ENCODE results near the gene EARS2. TPM values are rescaled to one million over a fixed set of nuclear protein-coding genes. Genes with fewer than 3 reads are reported as not detected.

EARS2 gene
- 10 to 100 TPM in 3 of 4 donors, 1 to 10 TPM in 1; 8.4 to 39.6 (median 19.3) TPM for total RNA-seq

GRCh38 chr16:23556881-23557778 lies at the start of gene EARS2, which contains the start of gene UBFD1:
Gene EARS2, minus strand, starts transcription at chr16:23557350. Its CDS starts 7 bp downstream, at chr16:23557343.
Gene UBFD1, plus strand, starts transcription at chr16:23557727. Its CDS starts 16 bp downstream, at chr16:23557743.
- Histone ChIP-seq H3K4me1 (peaks cover 44 to 46% of the 10 kb centered on the region in 2 donors), H3K27ac (peak within 1 kb of the TSS; percentile 89 to 98 (median 96)), H3K9me3 (no peaks in the 10 kb centered on the region), H3K27me3 (no peaks in the 10 kb centered on the region), H3K4me3 (peak within 1 kb of the TSS; percentile 63 to 84 (median 74)), H3K36me3 (peaks cover 0 to 42% of the 10 kb centered on the region in 2 donors)
- in situ Hi-C loops (cut with MboI; ENCODE audit: low sequenced_read_pairs in 4 of 4), result loop anchor here in 2 of 4 donors (5.0 kb wide), 2 partner anchors 35 to 40 kb away; partner anchors contain the start of gene NDUFAB1 (in 1 of the 2)
- TF ChIP-seq POLR2A (IDR thresholded peaks at IDR 0.05), result peak; percentile 84 to 88
- TF ChIP-seq, protein P1, sequence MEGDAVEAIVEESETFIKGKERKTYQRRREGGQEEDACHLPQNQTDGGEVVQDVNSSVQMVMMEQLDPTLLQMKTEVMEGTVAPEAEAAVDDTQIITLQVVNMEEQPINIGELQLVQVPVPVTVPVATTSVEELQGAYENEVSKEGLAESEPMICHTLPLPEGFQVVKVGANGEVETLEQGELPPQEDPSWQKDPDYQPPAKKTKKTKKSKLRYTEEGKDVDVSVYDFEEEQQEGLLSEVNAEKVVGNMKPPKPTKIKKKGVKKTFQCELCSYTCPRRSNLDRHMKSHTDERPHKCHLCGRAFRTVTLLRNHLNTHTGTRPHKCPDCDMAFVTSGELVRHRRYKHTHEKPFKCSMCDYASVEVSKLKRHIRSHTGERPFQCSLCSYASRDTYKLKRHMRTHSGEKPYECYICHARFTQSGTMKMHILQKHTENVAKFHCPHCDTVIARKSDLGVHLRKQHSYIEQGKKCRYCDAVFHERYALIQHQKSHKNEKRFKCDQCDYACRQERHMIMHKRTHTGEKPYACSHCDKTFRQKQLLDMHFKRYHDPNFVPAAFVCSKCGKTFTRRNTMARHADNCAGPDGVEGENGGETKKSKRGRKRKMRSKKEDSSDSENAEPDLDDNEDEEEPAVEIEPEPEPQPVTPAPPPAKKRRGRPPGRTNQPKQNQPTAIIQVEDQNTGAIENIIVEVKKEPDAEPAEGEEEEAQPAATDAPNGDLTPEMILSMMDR (IDR thresholded peaks at IDR 0.05 in 4 of 5, conservative IDR thresholded peaks at IDR 0.05 in 1 of 5), result peak; percentile 96 to 99 (median 98)
- peak; percentile 87 to 90 for ATAC-seq
- DNase-seq, result peak; percentile 99
- intact Hi-C loops (cut with DNase I; ENCODE audit: low total_unique reads), result loop anchor here (1.0 to 10.0 kb wide), 6 partner anchors 39 to 1605 kb away; partner anchors contain the start of genes COG7, DCTN5, NDUFAB1 and PALB2

DNA sequence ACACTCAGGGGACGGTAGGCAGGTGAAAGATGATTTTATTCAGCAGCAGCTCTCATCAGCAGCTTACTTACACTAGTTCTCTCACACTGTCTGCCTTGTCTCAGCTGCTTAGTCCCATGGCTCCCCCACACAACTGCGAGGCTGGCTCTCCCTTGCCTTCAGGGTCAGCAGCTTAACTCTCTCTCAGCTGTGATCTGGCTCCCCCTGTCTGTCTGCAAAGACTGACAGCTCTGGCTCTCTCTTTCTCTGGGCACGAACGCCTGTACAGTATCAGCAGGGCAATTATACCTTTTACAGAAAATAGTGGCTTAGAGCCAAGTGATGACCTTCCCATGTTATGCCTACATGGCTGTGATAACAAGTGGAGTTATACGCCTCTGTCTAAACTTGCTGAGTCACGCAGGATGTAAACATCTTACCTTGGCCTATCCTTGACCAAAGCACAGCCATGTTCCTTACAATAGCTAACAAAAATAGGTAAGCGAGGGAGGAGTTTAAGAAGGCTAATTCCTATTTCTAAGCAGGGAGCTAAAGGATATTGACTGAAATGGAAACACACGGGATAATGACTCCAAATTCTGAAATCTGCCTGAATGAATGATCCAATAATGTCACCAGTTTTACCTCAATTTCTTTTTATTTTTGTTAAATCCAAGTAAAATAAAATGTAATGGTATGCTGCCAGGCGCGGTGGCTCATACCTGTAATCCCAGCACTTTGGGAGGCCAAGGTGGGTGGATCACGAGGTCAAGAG lies 40.0 kb upstream of the EARS2 start:
- TF ChIP-seq, protein P1 (IDR thresholded peaks at IDR 0.05 in 4 of 5, conservative IDR thresholded peaks at IDR 0.05 in 1 of 5), result peak in 3 of 5 experiments; percentile 31 to 51 (median 39)
- no peak for TF ChIP-seq POLR2A (IDR thresholded peaks at IDR 0.05)
- ATAC-seq (peak; percentile 34 to 66), DNase-seq (peak; percentile 16 to 78)
- intact Hi-C loops (cut with DNase I; ENCODE audit: low total_unique reads) (loop anchor here (2.0 to 10.0 kb wide), 3 partner anchors 86 to 1392 kb away; partner anchors contain the start of genes COG7, EEF2K and GGA2), in situ Hi-C loops (cut with MboI; ENCODE audit: low sequenced_read_pairs in 4 of 4) (loop anchor here in 1 of 4 donors (5.0 kb wide), 1 partner anchor 40 kb away; the partner anchor contains the start of genes EARS2 and UBFD1)
- H3K4me1 ChIP-seq, result peaks cover 26% of the 10 kb centered on the region in 2 donors
- peak overlapping the region in 2 of 4 donors; percentile 52 to 88 for H3K4me3 ChIP-seq
- H3K9me3 ChIP-seq, result no peaks in the 10 kb centered on the region
- H3K27me3 ChIP-seq, result no peaks in the 10 kb centered on the region
- H3K36me3 ChIP-seq, result peaks cover 0 to 22% of the 10 kb centered on the region in 2 donors
- H3K27ac ChIP-seq, result peak overlapping the region; percentile 94 to 99 (median 96)

DNA sequence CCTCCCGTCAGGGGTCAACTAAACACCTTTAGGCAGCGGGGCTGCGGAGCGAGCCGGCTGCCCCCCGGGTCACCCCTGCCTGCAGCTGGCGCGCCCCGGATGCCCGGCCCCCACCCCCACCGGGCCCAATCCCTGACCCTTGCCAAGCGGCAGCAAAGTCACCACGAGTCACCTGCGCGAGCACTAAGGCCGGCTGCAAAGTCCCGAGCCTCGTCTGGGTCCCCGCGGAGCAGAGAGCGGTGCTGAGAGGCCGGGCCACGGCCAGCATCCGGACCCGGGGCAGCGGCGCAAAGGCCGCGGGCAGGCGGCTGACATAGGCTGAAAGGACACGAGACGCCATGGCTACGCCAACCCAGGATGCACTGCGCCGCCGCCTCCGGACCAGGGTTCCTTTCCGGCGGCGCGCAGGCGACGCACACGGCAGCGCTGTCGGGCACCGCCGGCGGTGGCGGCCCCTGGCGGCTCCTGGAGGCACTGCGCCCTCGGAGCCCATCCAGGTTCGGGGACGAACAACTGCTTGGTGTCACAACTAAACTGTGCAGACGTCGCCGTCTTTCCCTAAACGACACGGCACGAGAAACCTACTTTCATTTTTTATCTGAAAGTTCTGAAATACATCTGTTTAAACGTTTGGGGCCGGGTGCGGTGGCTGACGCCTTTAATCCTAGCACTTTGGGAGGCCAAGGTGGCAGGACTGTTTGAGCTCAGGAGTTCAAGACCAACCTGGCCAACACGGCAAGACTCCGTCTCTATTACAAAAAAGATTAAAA lies 39.0 kb upstream of the EARS2 start, which contains the start of gene NDUFAB1:
Gene NDUFAB1 (minus strand): TSS at position 366 of the 770 bp plus-strand sequence. CDS start 26 bp downstream, at position 340.
- TF ChIP-seq, protein P1 (IDR thresholded peaks at IDR 0.05 in 4 of 5, conservative IDR thresholded peaks at IDR 0.05 in 1 of 5), result peak; percentile 93 to 100 (median 100)
- peak; percentile 8 to 42 for TF ChIP-seq POLR2A (IDR thresholded peaks at IDR 0.05)
- Histone ChIP-seq H3K4me1 (peaks cover 26 to 35% of the 10 kb centered on the region in 2 donors), H3K36me3 (peaks cover 0 to 23% of the 10 kb centered on the region in 2 donors), H3K4me3 (peak within 1 kb of the TSS; percentile 88 to 100 (median 97)), H3K27ac (peak within 1 kb of the TSS; percentile 94 to 99 (median 96)), H3K9me3 (no peaks in the 10 kb centered on the region), H3K27me3 (no peaks in the 10 kb centered on the region)
- DNase-seq, result peak; percentile 82 to 89
- intact Hi-C loops (cut with DNase I; ENCODE audit: low total_unique reads) (loop anchor here (1.0 to 10.0 kb wide), 5 partner anchors 39 to 1391 kb away; partner anchors contain the start of genes COG7, DCTN5, EARS2 and EEF2K), in situ Hi-C loops (cut with MboI; ENCODE audit: low sequenced_read_pairs in 4 of 4) (loop anchor here in 1 of 4 donors (5.0 kb wide), 1 partner anchor 39 kb away; the partner anchor contains the start of genes EARS2 and UBFD1)
- peak; percentile 83 to 87 for ATAC-seq

All from gastrocnemius medialis (tissue), 4 donors.